ENCODE measurements around the gene PRICKLE1.
"Not testable (repeated sequence)": the region's sequence is repeated elsewhere in the genome, so short reads cannot be mapped to it uniquely, and the experiment has no call there.

PRICKLE1 gene

DNA sequence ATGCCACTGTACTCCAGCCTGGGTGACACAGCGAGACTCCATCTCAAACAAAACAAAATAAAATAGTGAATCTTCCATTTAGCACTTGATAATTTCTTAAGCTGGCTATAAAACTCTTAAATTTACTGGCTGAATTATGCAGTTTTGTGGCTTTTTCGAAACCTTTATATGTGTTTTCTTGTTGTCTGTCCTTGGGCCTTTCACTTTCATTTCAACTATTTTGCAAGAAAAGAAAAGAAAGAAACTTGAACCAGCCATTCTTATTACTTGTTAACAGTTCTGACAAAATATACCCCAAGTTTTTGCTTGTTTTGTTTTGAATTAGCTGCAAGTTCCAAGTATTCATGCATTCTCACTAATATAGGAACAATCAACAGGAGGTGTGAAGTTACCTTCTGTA is 42.8 kb downstream of the PRICKLE1 start:
- DNase-seq = no peak

DNA sequence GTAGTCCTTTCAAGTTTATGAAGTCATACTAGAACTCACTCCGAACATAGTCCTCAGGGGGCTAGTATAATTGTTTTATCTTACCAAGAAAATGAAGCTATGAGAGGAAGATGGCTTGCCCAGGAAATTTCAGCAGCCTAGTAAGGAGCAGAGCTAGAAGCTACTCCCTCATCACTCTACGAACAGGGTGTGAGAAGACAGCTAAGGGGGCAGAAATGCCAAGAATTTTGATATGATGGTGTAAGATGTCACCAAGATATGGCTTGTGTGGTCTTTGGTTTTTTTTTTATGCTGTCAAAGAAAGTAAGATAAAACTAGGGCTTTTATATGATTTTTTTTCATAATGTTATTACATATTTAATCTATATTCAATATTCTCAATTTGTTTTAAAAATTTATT is 47.6 kb downstream of the PRICKLE1 start:
- DNase-seq = no peak

DNA sequence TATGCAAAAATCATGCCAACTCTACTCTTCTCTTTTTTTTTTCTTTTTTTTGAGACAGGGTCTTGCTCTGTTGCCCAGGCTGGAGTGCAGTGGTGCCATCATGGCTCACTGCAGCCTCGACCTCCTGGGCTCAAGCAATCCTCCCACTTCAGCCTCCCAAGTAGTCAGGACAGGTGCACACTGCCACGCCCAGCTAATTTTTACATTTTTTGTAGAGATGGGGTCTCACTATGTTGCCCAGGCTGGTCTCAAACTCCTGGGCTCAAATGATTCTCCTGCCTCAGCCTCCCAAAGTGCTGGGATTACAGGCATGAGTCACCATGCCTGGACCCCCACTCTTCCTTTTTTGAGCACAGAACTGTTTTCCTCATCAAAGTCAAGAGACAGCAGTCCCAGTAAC is 48.2 kb downstream of the PRICKLE1 start:
- DNase-seq = not testable (repeated sequence)

DNA sequence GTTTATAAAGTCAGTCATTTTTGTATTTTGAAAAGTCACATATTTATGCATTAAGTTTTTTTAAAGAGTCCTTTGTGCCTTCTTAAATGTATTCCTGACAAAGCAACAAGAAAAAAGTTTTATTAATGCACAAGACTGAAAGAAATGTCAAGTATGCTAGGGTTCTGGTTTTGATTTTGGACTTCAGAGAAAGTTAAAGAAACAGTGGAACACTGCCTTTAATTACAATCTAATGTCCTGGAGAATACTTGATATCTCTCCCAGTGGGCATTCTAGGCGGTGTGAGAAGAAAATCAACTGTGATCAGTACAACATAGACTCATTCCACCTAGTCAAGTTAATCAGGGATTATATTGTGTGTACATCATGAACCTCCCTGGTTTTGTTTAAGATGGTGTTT is 49.9 kb downstream of the PRICKLE1 start:
- DNase-seq = no peak

DNA sequence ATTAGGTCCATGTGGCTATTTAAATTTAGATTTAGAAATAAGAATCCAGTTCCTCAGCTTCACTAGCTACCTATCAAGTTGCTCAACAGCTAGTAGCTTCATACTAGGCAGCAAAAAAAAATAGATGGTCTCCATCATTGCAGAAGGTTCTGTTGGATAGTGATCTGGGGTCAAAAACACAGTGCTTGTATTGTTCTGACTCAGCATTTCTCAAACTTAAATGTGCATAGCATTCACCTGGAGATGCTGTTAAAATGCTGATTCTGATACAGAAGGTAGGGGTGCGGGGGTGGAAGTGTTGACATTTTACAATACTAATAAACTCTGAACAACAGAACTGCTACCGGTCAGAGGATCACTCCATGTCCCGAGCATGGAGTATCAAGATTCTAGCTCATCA is 51.3 kb downstream of the PRICKLE1 start:
- DNase-seq = no peak

DNA sequence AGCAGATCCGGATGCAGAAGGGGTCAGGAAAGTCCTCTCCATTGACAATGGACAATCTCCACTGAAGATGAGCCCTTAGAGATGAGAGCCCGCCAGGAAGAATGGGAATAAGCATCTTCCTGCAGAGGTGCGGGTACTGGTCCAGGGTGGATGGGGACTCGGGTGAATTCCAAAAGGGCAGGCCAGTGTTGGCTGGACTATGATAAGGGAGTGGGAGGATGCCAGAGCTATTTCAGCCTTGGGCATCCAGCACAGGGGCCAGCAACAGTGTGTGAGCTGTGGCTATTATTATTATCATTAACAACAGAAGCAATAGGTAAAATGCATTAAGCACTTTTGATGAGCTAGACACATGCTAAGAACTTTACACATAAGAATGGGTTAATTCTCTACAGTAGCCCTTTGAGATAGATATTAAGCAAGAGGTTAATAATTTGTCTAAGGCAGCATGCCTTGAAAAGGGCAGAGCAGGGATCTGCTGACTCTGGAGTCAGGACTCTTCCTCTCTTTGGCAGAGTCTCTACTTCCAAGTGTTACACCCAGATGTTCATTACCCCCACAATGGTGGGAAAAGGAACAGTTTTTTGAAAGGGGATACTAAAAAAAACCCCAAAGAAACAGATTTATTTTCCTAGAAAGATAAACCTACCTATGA is 55.2 kb downstream of the PRICKLE1 start:
- no peak for DNase-seq

DNA sequence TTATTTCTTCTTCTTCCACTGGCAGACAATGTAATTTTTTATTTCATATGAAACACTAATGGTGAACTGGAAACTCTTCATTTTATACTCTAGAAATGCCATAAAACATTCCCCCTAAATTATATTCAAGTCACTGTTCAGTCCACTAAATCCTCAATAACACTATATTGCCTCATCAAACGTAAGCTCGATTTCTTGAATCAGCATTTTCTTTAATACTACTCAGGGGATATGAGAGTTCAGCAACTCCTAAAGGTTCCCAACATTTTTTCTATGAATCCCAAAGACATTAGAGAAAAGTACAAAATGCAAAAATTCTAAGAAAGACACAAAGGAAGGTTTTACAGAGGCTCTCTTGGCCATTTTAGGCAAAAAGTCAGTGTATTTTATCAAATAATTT is 59.3 kb downstream of the PRICKLE1 start:
- DNase-seq = no peak

DNA sequence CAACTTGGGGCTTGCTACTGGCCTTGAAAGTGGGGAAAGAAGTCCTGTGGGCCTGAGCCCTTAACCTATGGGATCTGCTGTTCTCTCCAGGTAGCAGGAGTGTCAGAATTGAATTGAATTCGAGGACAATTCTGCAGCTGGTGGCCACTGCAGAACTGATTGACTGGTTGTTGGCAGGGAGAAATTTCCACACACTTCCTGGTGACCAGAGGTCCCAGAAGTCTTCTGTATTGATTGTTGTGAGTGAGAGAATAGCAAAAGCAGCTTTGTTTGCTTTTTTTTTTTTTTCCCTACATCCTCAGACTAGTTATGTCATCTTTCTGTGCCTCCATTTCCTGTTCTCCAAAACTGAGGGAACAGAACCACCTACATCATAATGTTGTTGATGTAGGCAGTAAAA is 64.1 kb downstream of the PRICKLE1 start:
- no peak for DNase-seq

DNA sequence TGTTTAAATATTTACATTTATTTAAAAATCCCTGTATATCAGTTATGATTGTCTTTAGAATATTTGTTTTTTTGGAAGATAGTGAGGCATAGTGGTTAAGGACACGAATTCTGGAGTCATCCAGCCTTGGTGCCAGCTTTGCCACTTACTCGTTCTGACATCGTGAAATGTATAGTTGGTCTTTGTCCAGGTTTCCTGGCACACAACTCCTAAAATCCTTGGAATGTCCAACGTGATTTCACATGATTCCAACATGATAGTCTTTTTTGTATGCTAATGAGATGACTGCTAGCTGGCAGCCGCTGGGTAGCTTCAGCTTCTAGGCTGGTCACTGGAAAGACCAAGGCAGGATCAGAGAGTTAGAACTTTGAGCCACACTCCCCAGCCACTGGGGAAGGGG is 64.8 kb downstream of the PRICKLE1 start:
- no peak for DNase-seq

DNA sequence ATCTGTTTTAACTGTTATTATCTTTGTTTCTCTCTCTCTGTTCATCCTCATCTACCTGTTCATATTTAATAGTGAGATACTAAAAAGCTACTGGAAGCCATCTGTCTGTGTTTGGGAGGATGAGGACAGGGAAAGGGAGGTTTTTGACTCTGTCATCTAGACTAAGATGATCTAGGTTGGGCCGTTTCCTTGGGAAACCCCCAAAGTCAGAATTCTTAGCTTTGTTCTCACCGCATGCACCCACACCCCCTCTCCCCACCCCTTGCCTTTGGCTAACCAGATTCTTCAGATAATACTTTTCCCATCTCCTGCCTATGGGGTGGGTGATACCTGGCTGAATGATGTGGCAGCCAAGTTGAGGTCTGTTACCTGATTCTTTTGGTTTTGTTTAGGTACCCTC is 73.0 kb downstream of the PRICKLE1 start:
- no peak for DNase-seq

DNA sequence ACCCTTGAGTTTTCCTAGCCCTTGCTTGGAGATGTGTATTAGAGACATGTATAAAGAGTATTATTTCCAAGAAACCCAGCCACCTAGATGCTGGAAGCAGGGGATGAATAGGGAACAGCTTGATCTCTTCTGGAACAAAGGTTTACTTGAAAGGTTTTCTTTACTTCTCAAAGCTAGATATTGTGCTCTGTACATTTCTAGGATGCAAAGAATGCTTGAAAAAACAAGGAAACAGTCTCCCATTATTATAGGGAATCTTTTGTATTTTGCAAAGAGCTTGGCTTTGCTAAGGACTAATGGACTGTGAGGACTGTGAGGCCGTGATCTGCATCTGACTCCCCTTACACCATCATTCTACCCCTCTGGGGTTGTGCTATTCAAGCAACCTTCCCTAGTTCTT is 77.9 kb downstream of the PRICKLE1 start:
- no peak for DNase-seq

DNA sequence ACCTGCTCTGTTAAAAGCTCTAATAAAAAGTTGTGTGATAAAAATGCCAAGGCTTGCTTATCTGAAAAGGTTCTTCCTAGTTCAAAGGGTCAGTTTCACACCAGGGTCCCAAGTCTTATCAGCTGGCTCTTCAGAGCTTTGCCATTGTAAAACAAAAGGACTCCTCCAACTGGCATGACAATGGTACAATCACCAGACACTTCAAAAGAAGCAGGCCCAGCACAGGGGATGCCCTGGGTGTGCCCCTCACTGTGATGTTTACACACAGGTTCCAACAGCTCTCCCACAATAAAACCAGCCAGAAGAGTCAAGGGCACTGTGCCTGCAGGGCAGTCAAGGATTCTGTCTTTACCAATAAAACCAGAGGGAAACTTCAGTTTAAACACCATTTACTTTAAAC is 78.7 kb downstream of the PRICKLE1 start:
- no peak for DNase-seq

DNA sequence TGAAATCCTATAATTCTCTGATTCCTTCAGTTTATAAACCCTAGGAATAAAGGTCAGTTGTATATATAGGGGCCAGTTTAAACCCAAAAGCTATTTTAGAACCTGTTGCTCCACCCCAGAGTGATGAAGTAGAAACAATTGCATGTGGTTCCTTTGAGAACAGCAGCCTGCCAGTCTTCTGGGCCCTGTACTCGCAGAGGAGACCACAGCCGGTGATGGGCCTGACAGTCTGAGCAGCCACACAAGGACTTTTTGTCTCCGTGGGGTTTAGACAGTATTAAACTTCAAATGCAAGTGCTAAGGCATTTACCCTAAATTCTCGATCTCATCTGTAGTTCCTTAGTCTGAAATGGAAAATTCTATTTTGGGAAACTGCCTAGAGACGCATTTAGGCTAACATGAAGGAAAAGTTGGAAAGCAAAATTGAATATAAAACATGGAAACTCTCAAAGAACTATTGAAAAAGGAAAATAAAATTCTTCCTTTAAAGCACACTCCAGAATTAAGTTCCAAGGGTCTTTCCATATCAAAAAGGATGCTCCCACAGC is 80.6 kb downstream of the PRICKLE1 start:
- DNase-seq = no peak

DNA sequence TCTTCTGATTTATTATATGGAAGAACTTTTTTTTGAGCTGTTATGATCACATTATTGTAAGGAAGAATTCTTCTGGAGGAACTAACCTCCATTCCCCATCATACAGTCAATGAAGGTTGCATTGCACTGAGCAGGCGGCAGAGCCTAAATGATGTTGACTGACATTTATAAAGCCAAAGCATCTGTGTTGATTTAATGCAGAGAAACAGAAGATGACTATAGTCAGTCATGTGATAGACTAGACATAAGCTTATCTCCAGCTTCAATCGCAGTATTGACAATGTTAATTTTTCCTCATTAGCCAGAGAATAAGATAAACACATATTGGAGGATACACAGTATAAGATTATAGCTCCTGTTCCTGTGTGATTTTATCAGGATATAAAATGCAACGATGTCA is 82.0 kb downstream of the PRICKLE1 start:
- no peak for DNase-seq

DNA sequence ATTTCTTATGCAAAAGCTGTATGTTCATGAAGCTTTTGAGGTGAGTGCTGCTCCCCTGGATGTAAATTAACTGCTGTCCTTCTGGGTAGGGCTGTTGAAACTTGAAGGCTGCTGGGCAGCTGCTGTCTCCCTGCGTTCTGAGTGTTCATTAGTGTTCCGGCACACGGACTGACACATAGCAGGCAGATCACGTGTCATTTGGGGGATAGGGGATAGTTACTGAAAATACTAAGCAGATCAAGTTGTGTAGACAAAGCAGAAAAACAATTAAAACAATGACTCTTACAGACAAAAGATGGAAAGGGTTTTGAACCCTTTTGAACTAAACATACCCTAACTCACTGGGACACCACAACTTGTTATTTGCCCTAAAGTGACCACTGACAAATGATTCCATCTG is 82.5 kb downstream of the PRICKLE1 start:
- no peak for DNase-seq

DNA sequence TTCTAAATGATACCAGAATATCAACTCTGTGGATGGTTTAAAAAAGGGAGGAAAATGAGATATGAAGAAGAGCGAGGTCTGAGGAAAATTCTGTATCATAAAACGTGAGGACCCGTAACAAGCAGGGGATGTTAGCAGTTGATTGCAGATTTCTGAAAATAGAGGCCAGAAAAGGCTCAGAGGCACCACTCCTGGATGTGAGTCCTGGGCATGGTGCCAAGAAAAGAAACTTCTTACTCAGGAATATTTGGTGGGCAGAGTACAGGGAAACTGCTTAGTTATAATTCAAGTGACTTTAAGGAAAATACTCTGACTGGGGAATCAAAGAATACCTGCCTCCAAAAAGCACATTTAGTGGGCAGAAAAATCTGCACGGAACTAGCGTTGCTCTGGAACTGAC is 85.5 kb downstream of the PRICKLE1 start:
- DNase-seq = no peak

DNA sequence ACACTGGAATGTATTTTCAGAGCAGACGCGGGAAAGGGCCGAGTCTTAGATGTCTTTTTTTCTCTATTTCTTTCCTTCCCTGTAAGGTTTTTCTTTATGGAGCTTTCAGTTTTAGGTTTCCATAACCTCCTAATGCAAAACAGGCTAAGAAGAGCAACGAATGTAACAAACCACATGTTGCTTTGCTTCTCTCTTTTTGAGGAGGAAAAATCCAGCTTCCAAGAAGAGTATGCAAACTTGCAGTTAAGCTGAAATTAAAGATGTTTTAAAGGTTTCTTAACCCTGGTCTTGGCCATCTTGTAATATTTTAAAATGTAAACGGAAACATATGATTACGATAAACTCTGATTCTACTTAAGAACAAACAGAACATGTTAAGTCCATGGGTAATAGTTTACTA is 86.9 kb downstream of the PRICKLE1 start:
- no peak for DNase-seq

DNA sequence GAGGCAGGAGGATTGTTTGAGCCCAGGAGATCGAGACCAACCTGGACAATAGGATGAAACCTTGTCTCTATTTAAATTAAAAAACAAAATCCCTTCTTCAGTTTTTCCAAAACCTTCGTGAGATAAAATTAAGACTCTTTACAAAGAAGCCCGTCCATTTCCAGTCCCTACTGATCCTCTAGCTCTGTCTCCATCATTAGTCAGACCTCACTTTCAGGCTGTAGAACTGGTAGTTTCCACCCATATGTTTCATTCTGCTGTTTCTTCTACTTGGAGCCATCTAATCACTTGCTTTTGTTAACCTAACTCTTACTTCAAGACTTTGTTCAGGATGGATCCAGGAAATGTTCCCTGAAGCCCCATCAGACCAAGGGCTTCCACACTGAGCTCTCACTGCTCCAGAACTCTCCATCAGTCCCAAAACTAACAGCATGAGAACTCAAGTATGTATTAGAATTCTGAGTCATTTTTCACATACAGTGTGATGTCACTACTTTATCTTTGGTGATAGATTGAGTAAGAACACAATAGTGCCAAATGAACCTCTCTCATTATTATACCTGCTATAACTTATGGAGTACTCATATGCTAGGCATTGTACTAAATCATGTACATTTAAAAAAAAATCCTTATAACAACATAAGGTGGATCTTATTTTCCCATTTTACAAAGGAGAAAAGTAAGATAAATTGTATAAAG is 90.8 kb downstream of the PRICKLE1 start:
- DNase-seq = no peak

DNA sequence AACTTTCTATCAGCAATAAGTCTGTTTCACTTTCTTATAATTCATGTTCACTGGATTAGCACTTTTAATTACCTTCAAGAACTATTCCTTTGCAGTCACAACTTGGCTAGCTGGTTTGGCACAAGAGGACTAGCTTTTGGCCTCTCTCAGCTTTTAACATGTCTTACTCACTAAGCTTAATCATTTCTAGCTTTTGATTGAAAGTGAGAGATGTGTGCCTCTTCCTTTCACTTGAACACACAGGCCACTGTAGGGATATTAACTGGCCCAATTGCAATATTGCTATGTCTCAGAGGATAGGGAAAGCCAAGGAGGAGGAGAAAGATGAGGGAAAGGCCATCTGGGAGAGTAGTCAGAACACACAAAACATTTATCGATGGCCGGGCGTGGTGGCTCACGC is 92.7 kb downstream of the PRICKLE1 start:
- no peak for DNase-seq

DNA sequence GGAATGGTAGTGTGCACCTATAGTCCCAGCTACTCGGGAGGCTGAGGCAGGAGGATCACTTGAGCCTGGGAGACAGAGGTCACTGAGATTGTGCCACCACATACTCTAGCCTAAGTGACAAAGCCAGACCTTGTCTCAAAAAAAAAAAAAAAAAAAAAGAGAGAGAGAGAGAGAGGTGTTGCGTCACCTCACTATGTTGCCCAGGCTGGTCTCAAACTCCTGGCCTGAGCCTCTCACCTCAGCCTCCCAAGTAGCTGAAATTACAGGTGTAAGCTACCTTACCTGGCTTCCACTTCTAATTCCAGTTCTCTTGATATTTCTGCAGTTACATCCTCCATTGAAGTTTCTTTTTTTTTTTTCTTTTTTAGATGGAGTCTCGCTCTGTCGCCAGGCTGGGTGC is 94.3 kb downstream of the PRICKLE1 start:
- DNase-seq = no peak

DNA sequence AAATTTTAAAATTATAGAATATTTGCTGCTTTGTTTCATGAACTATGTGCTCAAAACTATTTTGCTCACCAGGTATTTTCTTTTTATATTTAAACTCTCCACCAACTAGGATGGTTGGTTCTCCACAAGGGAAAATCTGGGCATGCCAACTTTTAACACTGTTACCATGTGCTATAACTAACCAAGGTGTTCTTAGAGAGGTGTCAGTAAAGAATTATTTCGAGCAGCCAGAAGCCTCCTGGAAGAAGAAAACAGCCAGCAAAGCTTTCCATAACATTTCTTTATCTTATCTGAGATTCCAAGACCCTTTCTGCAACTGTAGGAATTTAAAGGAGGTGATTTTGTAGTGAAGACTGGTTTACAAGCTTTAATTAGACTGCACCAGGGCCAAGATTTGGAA is 97.3 kb downstream of the PRICKLE1 start:
- no peak for DNase-seq

DNA sequence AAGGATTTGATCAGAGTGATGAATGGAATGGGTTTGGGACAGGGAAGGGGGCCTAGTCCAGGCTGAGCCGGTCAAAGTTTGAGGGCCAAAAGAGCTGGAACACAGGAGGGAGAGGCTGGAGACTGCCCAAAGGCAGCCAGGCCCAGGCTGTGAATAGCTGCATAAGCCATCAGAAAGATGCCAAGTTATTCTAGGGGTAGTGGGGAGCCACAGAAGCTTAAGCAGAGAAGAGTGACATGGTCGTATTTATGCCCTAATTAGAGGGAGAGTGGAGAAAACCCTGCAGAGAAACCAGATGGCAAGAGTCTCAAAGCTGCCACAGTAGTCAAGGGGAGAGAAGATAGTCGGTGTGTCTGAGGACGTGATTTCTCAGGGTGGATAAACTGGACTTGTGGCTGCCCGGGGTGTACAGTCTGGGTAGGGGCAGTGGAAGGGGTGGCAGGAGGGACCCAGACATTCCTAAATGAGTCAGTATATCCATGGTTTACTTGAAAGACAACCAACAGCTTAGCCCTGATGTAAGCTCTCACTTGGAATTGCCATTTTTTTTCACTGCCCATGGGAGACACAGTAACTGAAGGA is 99.2 kb downstream of the PRICKLE1 start:
- no peak for DNase-seq

DNA sequence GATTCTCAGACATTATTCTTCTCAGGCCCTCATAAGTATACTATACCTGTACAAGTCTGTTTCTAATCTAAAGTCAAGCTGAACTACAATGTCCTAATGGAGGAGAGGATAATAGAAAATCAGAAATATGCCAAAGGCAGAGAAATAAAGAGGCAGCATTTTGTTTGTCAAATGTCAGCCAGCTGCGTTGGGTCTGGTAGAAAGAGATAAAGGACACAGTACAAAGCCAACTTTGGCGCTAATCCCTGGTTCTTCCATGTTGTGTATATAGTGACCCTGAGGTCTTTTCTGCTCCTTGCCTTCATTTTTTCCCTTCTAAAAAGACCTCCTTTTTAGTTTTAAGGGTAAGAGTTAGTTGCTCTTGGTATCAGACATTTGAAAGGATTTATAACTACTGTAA is 103.1 kb downstream of the PRICKLE1 start:
- no peak for DNase-seq

DNA sequence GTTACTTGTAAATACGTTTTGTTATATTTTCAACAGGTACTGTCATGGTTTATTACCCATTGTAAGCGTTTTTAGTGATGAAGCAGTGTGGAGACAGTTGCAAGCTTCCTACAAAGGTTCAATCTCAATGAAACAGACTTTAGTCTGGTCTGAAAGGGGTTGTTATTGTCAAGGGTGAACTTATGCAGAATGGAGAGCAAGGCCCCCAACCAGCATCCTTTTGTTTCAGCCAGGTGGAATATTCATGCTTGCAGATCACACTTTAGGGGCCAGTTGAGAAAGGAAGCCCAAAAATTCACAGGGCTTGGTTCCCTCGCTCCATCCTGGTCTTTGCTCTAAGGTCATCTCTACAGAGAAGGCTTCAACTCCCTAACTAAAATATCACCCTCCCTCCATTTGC is 103.7 kb downstream of the PRICKLE1 start:
- no peak for DNase-seq

Measured in AML-193 (cell line).